Measurements from ENCODE around the gene SLC35G2. TPM values are rescaled to one million over a fixed set of nuclear protein-coding genes. Genes with fewer than 3 reads are reported as not detected.

The SLC35G2 gene
- 8.0 and 9.7 TPM in 2 replicates for total RNA-seq

DNA sequence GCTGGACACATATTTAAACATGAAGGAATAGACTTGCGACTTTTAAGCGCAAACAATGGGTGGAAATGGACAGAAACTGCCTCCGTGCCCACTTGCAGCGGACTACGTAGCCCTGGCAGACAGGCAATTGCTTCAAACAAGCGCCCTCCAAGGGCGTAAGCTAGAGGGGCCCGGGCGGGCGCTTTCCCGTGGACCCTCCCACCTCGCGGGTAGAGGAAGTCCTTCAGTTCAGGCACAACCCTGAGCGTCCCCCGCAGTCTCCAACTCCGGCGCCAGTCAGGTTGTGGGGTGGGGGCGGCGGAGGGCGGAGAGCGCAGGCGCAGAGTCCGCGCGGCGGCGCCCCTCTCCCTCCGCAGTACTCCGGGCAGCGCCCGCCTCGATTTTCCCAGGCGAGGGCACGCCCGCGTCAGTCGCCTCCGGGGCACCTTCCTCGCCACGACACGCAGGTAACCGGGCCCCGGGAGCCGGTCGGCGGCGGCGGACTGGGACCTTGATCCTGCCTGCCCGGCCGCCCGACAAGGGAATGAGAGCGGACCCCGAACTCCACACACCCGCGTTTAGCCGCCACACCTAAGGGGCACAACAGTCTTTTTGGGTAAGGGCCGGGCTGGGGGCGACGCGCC, at the start of gene SLC35G2:
Gene SLC35G2 (plus strand): TSS at position 358 of the 623 bp plus-strand sequence. CDS start 35,335 bp downstream, outside the sequence.
- Histone ChIP-seq H3K27me3 (ENCODE audit: insufficient read depth, low read length) (no peaks in the 10 kb centered on the region), H4K20me1 (ENCODE audit: insufficient read depth, low read length) (peaks cover 19% of the 10 kb centered on the region), H3K4me2 (ENCODE audit: insufficient read depth, low read length) (peak within 1 kb of the TSS; percentile 92), H3K9me3 (ENCODE audit: low read depth, low read length) (no peaks in the 10 kb centered on the region), H3K36me3 (ENCODE audit: insufficient read depth, low read length) (no peaks in the 10 kb centered on the region), H3K4me3 (ENCODE audit: insufficient read depth, low read length) (peak within 1 kb of the TSS; percentile 81), H3K27ac (ENCODE audit: low read depth, low read length) (peak within 1 kb of the TSS; percentile 89), H2AFZ (ENCODE audit: low read length) (peak within 1 kb of the TSS; percentile 67), H3K79me2 (ENCODE audit: insufficient read depth, low read length) (peaks cover 39% of the 10 kb centered on the region), H3K4me1 (ENCODE audit: insufficient read depth, low read length) (peaks cover 15% of the 10 kb centered on the region)
- TF ChIP-seq, protein P1, sequence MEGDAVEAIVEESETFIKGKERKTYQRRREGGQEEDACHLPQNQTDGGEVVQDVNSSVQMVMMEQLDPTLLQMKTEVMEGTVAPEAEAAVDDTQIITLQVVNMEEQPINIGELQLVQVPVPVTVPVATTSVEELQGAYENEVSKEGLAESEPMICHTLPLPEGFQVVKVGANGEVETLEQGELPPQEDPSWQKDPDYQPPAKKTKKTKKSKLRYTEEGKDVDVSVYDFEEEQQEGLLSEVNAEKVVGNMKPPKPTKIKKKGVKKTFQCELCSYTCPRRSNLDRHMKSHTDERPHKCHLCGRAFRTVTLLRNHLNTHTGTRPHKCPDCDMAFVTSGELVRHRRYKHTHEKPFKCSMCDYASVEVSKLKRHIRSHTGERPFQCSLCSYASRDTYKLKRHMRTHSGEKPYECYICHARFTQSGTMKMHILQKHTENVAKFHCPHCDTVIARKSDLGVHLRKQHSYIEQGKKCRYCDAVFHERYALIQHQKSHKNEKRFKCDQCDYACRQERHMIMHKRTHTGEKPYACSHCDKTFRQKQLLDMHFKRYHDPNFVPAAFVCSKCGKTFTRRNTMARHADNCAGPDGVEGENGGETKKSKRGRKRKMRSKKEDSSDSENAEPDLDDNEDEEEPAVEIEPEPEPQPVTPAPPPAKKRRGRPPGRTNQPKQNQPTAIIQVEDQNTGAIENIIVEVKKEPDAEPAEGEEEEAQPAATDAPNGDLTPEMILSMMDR (IDR thresholded peaks at IDR 0.05; ENCODE audit: extremely low read depth, low read depth, low read length), result no peak
- peak; percentile 48 for DNase-seq (ENCODE audit: insufficient read length, low spot score, missing footprints)

DNA sequence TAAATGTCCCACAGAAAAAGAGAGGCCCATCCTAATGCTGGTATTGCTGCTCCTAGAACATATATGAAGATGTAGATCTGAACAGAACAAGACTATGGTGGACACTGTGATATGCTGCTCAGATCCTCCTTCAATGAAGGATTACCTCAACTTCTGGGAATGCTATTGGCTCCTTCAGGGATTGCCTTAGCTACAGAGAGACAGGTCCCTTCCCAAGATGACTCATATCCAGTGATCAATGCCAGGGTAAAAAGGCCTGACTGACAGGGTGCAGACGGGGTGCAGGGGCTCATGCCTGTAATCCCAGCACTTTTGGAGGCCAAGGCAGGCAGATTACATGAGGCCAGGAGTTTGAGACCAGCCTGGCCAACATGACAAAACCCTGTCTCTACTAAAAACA, 46.2 kb upstream of the SLC35G2 start:
- Histone ChIP-seq H3K4me2 (ENCODE audit: insufficient read depth, low read length) (no peak overlapping the region), H3K79me2 (ENCODE audit: insufficient read depth, low read length) (no peaks in the 10 kb centered on the region), H3K4me1 (ENCODE audit: insufficient read depth, low read length) (no peaks in the 10 kb centered on the region), H3K9me3 (ENCODE audit: low read depth, low read length) (no peaks in the 10 kb centered on the region), H3K4me3 (ENCODE audit: insufficient read depth, low read length) (no peak overlapping the region), H2AFZ (ENCODE audit: low read length) (no peak overlapping the region), H4K20me1 (ENCODE audit: insufficient read depth, low read length) (no peaks in the 10 kb centered on the region), H3K36me3 (ENCODE audit: insufficient read depth, low read length) (no peaks in the 10 kb centered on the region), H3K27me3 (ENCODE audit: insufficient read depth, low read length) (no peaks in the 10 kb centered on the region), H3K27ac (ENCODE audit: low read depth, low read length) (no peak overlapping the region)
- TF ChIP-seq, protein P1 (IDR thresholded peaks at IDR 0.05; ENCODE audit: extremely low read depth, low read depth, low read length), result no peak
- peak; percentile 76 for DNase-seq (ENCODE audit: insufficient read length, low spot score, missing footprints)

DNA sequence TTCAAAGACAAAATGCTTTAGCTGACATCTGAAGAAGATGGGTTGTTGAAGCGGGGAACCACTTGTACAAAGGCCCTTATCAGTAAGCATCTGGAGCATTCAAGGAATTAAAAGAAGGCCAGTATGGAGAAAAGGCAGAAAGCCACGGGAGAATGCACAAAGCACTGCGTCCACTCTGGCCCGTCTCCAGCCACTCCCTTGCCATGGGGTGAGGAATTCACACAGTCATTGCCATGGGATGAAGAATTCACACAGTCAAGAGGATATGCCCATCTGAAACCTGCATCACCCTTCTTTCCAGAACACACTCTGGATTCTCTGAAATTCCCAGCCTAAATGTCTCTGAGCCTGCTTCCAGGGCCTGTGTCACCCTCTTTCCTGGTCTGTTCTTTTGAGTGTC, 40.1 kb upstream of the SLC35G2 start:
- Histone ChIP-seq H3K79me2 (ENCODE audit: insufficient read depth, low read length) (no peaks in the 10 kb centered on the region), H4K20me1 (ENCODE audit: insufficient read depth, low read length) (no peaks in the 10 kb centered on the region), H3K27me3 (ENCODE audit: insufficient read depth, low read length) (no peaks in the 10 kb centered on the region), H2AFZ (ENCODE audit: low read length) (no peak overlapping the region), H3K4me3 (ENCODE audit: insufficient read depth, low read length) (no peak overlapping the region), H3K27ac (ENCODE audit: low read depth, low read length) (no peak overlapping the region), H3K36me3 (ENCODE audit: insufficient read depth, low read length) (no peaks in the 10 kb centered on the region), H3K9me3 (ENCODE audit: low read depth, low read length) (no peaks in the 10 kb centered on the region), H3K4me2 (ENCODE audit: insufficient read depth, low read length) (no peak overlapping the region), H3K4me1 (ENCODE audit: insufficient read depth, low read length) (peaks cover 4% of the 10 kb centered on the region)
- TF ChIP-seq, protein P1 (IDR thresholded peaks at IDR 0.05; ENCODE audit: extremely low read depth, low read depth, low read length), result no peak
- no peak for DNase-seq (ENCODE audit: insufficient read length, low spot score, missing footprints)

DNA sequence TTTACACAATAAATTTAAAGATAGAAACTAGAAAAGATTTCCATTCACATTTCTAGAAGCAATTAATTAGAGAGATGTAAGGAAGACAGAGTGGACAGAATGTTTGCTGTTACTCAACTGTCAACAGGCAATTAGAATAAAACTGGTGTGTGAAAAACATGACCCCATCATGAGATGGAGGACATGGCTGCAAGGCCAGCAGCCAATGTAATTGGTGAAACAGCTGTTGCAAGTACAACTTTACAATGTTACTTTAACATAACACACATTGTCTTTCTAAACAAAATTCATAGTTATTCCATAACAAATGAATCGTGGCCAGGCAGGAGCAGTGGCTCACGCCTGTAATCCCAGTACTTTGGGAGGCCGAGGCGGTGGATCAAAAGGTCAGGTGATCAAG, 38.2 kb upstream of the SLC35G2 start:
- DNase-seq (ENCODE audit: insufficient read length, low spot score, missing footprints), result no peak
- Histone ChIP-seq H3K4me1 (ENCODE audit: insufficient read depth, low read length) (peaks cover 4% of the 10 kb centered on the region), H3K79me2 (ENCODE audit: insufficient read depth, low read length) (no peaks in the 10 kb centered on the region), H4K20me1 (ENCODE audit: insufficient read depth, low read length) (no peaks in the 10 kb centered on the region), H2AFZ (ENCODE audit: low read length) (no peak overlapping the region), H3K9me3 (ENCODE audit: low read depth, low read length) (no peaks in the 10 kb centered on the region), H3K4me2 (ENCODE audit: insufficient read depth, low read length) (no peak overlapping the region), H3K27ac (ENCODE audit: low read depth, low read length) (no peak overlapping the region), H3K27me3 (ENCODE audit: insufficient read depth, low read length) (no peaks in the 10 kb centered on the region), H3K36me3 (ENCODE audit: insufficient read depth, low read length) (no peaks in the 10 kb centered on the region), H3K4me3 (ENCODE audit: insufficient read depth, low read length) (no peak overlapping the region)
- TF ChIP-seq, protein P1 (IDR thresholded peaks at IDR 0.05; ENCODE audit: extremely low read depth, low read depth, low read length), result no peak
